Measurements from ENCODE around the gene THADA. TPM values are rescaled to one million over a fixed set of nuclear protein-coding genes. Genes with fewer than 3 reads are reported as not detected.
"Not testable (repeated sequence)": the region's sequence is repeated elsewhere in the genome, so short reads cannot be mapped to it uniquely, and the experiment has no call there.

THADA gene
- total and polyA plus RNA-seq, 4 experiments from 2014 or later, result 20.3 to 44.8 (median 32.8) TPM

GRCh38 chr2:43388371-43388770 lies 207.5 kb downstream of the THADA start:
- Mint-ChIP-seq H3K4me3 (no peak overlapping the region), H3K27ac (peak overlapping the region in 1 of 7 donors; percentile 20), H3K27me3 (no peaks in the 10 kb centered on the region), H3K36me3 (peaks cover 11 to 20% of the 10 kb centered on the region in 2 donors), H3K9me3 (no peaks in the 10 kb centered on the region), H3K4me1 (peaks cover 14 to 26% (median 24%) of the 10 kb centered on the region in 4 donors)
- intact Hi-C loops (cut with micrococcal nuclease), result no loop called here
- no peaks in the 10 kb centered on the region for H3K27me3 ChIP-seq (ENCODE audit: insufficient read depth, low read length)
- no peak overlapping the region for H3K4me3 ChIP-seq (ENCODE audit: low read length in 2 of 2)
- no peaks in the 10 kb centered on the region for H3K36me3 ChIP-seq (ENCODE audit: insufficient read depth, low read length)
- ChIA-PET CTCF (ENCODE audit: partially characterized antibody) (no interaction called here), POLR2A (ENCODE audit: partially characterized antibody) (no interaction called here)
- H3K27ac ChIP-seq (ENCODE audit: low read depth, low read length), result no peak overlapping the region
- peaks cover 22% of the 10 kb centered on the region for H3K4me1 ChIP-seq (ENCODE audit: insufficient read depth, low read length)
- no peaks in the 10 kb centered on the region for H3K9me3 ChIP-seq (ENCODE audit: control insufficient read depth in 1 of 2, low read length in 2 of 2)
- no peak for DNase-seq

GRCh38 chr2:43387092-43388062 lies 208.5 kb downstream of the THADA start:
- no peaks in the 10 kb centered on the region for H3K9me3 ChIP-seq (ENCODE audit: control insufficient read depth in 1 of 2, low read length in 2 of 2)
- no peak for DNase-seq
- Mint-ChIP-seq H3K27me3 (no peaks in the 10 kb centered on the region), H3K36me3 (peaks cover 1 to 10% of the 10 kb centered on the region in 2 donors), H3K4me1 (peaks cover 14 to 26% (median 24%) of the 10 kb centered on the region in 4 donors), H3K9me3 (no peaks in the 10 kb centered on the region), H3K27ac (peak overlapping the region in 5 of 7 donors; percentile 17 to 58 (median 43)), H3K4me3 (peak overlapping the region in 2 of 8 donors; percentile 14 to 58)
- intact Hi-C loops (cut with micrococcal nuclease), result no loop called here
- H3K27me3 ChIP-seq (ENCODE audit: insufficient read depth, low read length), result no peaks in the 10 kb centered on the region
- CTCF ChIA-PET (ENCODE audit: partially characterized antibody), result no interaction called here
- POLR2A ChIA-PET (ENCODE audit: partially characterized antibody), result no interaction called here
- H3K4me1 ChIP-seq (ENCODE audit: insufficient read depth, low read length), result peaks cover 22% of the 10 kb centered on the region
- H3K36me3 ChIP-seq (ENCODE audit: insufficient read depth, low read length), result no peaks in the 10 kb centered on the region
- H3K4me3 ChIP-seq (ENCODE audit: low read length in 2 of 2), result no peak overlapping the region
- H3K27ac ChIP-seq (ENCODE audit: low read depth, low read length), result no peak overlapping the region

GRCh38 chr2:43386679-43387078 lies 209.2 kb downstream of the THADA start:
- H3K27ac ChIP-seq (ENCODE audit: low read depth, low read length); POLR2A ChIA-PET (ENCODE audit: partially characterized antibody); H3K4me3 ChIP-seq (ENCODE audit: low read length in 2 of 2); H3K27me3 Mint-ChIP-seq; DNase-seq; H3K9me3 Mint-ChIP-seq; intact Hi-C loops (cut with micrococcal nuclease); H3K9me3 ChIP-seq (ENCODE audit: control insufficient read depth in 1 of 2, low read length in 2 of 2); CTCF ChIA-PET (ENCODE audit: partially characterized antibody); H3K36me3 ChIP-seq (ENCODE audit: insufficient read depth, low read length); H3K27me3 ChIP-seq (ENCODE audit: insufficient read depth, low read length): not testable (repeated sequence)
- peaks cover 22% of the 10 kb centered on the region for H3K4me1 ChIP-seq (ENCODE audit: insufficient read depth, low read length)
- H3K36me3 Mint-ChIP-seq, result peaks cover 2 to 16% of the 10 kb centered on the region in 2 donors
- H3K4me3 Mint-ChIP-seq, result peak overlapping the region in 2 of 8 donors; percentile 14 to 58
- peaks cover 14 to 27% (median 25%) of the 10 kb centered on the region in 4 donors for H3K4me1 Mint-ChIP-seq
- H3K27ac Mint-ChIP-seq, result peak overlapping the region in 2 of 7 donors; percentile 3 to 43

- H3K9me3 ChIP-seq (ENCODE audit: control insufficient read depth in 1 of 2, low read length in 2 of 2), result no peaks in the 10 kb centered on the region
- Mint-ChIP-seq H3K9me3 (no peaks in the 10 kb centered on the region), H3K36me3 (peaks cover 13 to 26% of the 10 kb centered on the region in 2 donors), H3K4me3 (no peak overlapping the region), H3K27me3 (no peaks in the 10 kb centered on the region), H3K4me1 (peaks cover 9 to 20% (median 19%) of the 10 kb centered on the region in 4 donors), H3K27ac (no peak overlapping the region)
- H3K27ac ChIP-seq (ENCODE audit: low read depth, low read length), result no peak overlapping the region
- no peak overlapping the region for H3K4me3 ChIP-seq (ENCODE audit: low read length in 2 of 2)
- CTCF ChIA-PET (ENCODE audit: partially characterized antibody), result no interaction called here
- no peaks in the 10 kb centered on the region for H3K36me3 ChIP-seq (ENCODE audit: insufficient read depth, low read length)
- no peak for DNase-seq
- peaks cover 22% of the 10 kb centered on the region for H3K4me1 ChIP-seq (ENCODE audit: insufficient read depth, low read length)
- H3K27me3 ChIP-seq (ENCODE audit: insufficient read depth, low read length), result no peaks in the 10 kb centered on the region
- POLR2A ChIA-PET (ENCODE audit: partially characterized antibody), result no interaction called here
- intact Hi-C loops (cut with micrococcal nuclease), result no loop called here
Observed at GRCh38 chr2:43384143-43384542, 211.7 kb downstream of the THADA start.

GRCh38 chr2:43383533-43383932 lies 212.3 kb downstream of the THADA start:
- Mint-ChIP-seq H3K4me1 (peaks cover 9 to 18% (median 16%) of the 10 kb centered on the region in 4 donors), H3K27me3 (no peaks in the 10 kb centered on the region), H3K9me3 (no peaks in the 10 kb centered on the region), H3K27ac (no peak overlapping the region), H3K36me3 (peaks cover 13 to 31% of the 10 kb centered on the region in 2 donors), H3K4me3 (no peak overlapping the region)
- POLR2A ChIA-PET (ENCODE audit: partially characterized antibody), result no interaction called here
- Histone ChIP-seq H3K27ac (ENCODE audit: low read depth, low read length) (no peak overlapping the region), H3K4me1 (ENCODE audit: insufficient read depth, low read length) (peaks cover 19% of the 10 kb centered on the region), H3K27me3 (ENCODE audit: insufficient read depth, low read length) (no peaks in the 10 kb centered on the region), H3K4me3 (ENCODE audit: low read length in 2 of 2) (no peak overlapping the region), H3K36me3 (ENCODE audit: insufficient read depth, low read length) (no peaks in the 10 kb centered on the region), H3K9me3 (ENCODE audit: control insufficient read depth in 1 of 2, low read length in 2 of 2) (no peaks in the 10 kb centered on the region)
- CTCF ChIA-PET (ENCODE audit: partially characterized antibody), result no interaction called here
- intact Hi-C loops (cut with micrococcal nuclease), result no loop called here
- no peak for DNase-seq

GRCh38 chr2:43379494-43379893 lies 216.3 kb downstream of the THADA start:
- ChIA-PET CTCF (ENCODE audit: partially characterized antibody) (no interaction called here), POLR2A (ENCODE audit: partially characterized antibody) (no interaction called here)
- Histone ChIP-seq H3K4me3 (ENCODE audit: low read length in 2 of 2) (no peak overlapping the region), H3K36me3 (ENCODE audit: insufficient read depth, low read length) (no peaks in the 10 kb centered on the region), H3K27ac (ENCODE audit: low read depth, low read length) (no peak overlapping the region), H3K27me3 (ENCODE audit: insufficient read depth, low read length) (no peaks in the 10 kb centered on the region), H3K4me1 (ENCODE audit: insufficient read depth, low read length) (no peaks in the 10 kb centered on the region), H3K9me3 (ENCODE audit: control insufficient read depth in 1 of 2, low read length in 2 of 2) (no peaks in the 10 kb centered on the region)
- H3K9me3 Mint-ChIP-seq, result peaks cover 0 to 2% (median 0%) of the 10 kb centered on the region in 8 donors
- intact Hi-C loops (cut with micrococcal nuclease), result no loop called here
- peaks cover 23 to 35% of the 10 kb centered on the region in 2 donors for H3K36me3 Mint-ChIP-seq
- no peak overlapping the region for H3K4me3 Mint-ChIP-seq
- H3K4me1 Mint-ChIP-seq, result peaks cover 0 to 10% (median 2%) of the 10 kb centered on the region in 4 donors
- no peak for DNase-seq
- no peaks in the 10 kb centered on the region for H3K27me3 Mint-ChIP-seq
- H3K27ac Mint-ChIP-seq, result no peak overlapping the region

GRCh38 chr2:43377327-43377726 lies 218.5 kb downstream of the THADA start:
- Histone ChIP-seq H3K4me3 (ENCODE audit: low read length in 2 of 2) (no peak overlapping the region), H3K9me3 (ENCODE audit: control insufficient read depth in 1 of 2, low read length in 2 of 2) (no peaks in the 10 kb centered on the region), H3K36me3 (ENCODE audit: insufficient read depth, low read length) (no peaks in the 10 kb centered on the region), H3K27ac (ENCODE audit: low read depth, low read length) (no peak overlapping the region), H3K27me3 (ENCODE audit: insufficient read depth, low read length) (no peaks in the 10 kb centered on the region), H3K4me1 (ENCODE audit: insufficient read depth, low read length) (no peaks in the 10 kb centered on the region)
- no peak for DNase-seq
- no peak overlapping the region for H3K4me3 Mint-ChIP-seq
- H3K36me3 Mint-ChIP-seq, result peaks cover 24 to 30% of the 10 kb centered on the region in 2 donors
- ChIA-PET POLR2A (ENCODE audit: partially characterized antibody) (interaction anchor here (1.3 kb wide), 1 partner anchor 8 kb away, joined by 3 read pairs; no protein-coding TSS in a partner anchor), CTCF (ENCODE audit: partially characterized antibody) (no interaction called here)
- intact Hi-C loops (cut with micrococcal nuclease), result no loop called here
- H3K27me3 Mint-ChIP-seq, result no peaks in the 10 kb centered on the region
- peaks cover 0 to 4% (median 2%) of the 10 kb centered on the region in 4 donors for H3K4me1 Mint-ChIP-seq
- H3K9me3 Mint-ChIP-seq, result peaks cover 0 to 2% (median 0%) of the 10 kb centered on the region in 8 donors
- H3K27ac Mint-ChIP-seq, result no peak overlapping the region
